ENCODE data around the gene ZSCAN31.

- no peak for TF ChIP-seq CTCF (IDR thresholded peaks at IDR 0.05)
- no peak for TF ChIP-seq POLR2A (IDR thresholded peaks at IDR 0.05)
Observed at GRCh38 chr6:28312939-28313338, 23.0 kb downstream of the ZSCAN31 start.
